ENCODE measurements around the gene UBXN6.

- TF ChIP-seq CTCF (IDR thresholded peaks at IDR 0.05; ENCODE audit: insufficient read depth, low read length) (no peak), POLR2AphosphoS5 (IDR thresholded peaks at IDR 0.05; ENCODE audit: low read depth) (no peak), REST (IDR thresholded peaks at IDR 0.05; ENCODE audit: insufficient replicate concordance, low read depth) (no peak)
Measured at GRCh38 chr19:4496304-4496703, 38.7 kb upstream of the UBXN6 start.
